Measurements from ENCODE around the gene LRRC61. TPM values are rescaled to one million over a fixed set of nuclear protein-coding genes. Genes with fewer than 3 reads are reported as not detected.

Gene LRRC61
- total and polyA plus RNA-seq, 2 of the 13 experiments (the other 11 are each of a cell fraction or from before 2014, with no cell fraction given), result 33.0 to 34.8 TPM

DNA sequence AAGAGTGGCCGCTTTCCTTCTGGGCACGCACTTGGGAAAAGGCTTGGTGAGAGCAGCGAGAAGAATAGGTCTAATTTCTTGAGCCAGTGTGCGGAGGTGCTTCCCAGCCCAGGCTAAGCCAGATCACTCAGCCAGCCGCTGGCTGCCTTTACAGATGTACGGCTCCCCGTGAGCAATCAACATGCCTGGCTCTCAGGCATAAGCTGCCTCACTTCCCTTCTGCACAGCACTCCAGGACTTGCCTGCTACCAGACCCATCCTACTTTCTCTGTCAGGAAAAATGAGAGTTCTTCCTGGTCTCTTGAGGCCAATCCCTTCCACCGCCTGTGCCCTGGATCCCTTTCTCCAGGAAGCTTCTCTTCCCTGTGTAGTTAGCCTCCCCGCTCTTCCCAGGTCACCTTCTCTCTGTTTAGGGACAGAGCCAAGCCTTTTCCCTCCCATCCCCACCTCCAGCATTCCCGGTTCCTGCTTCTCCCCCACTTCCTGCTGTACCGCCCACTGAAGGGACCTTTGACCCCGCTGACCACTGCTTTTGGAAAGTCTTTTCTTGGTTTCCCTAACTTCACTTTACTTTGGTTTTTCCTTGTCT lies 1.3 kb downstream of the LRRC61 start (continued):
- TF ChIP-seq ARID4A (CRISPR knock-in tag; IDR thresholded peaks at IDR 0.05; ENCODE audit: borderline replicate concordance) (peak; percentile 36), KDM3A (CRISPR knock-in tag; IDR thresholded peaks at IDR 0.05; ENCODE audit: low read depth) (no peak), SP5 (CRISPR knock-in tag; IDR thresholded peaks at IDR 0.05; ENCODE audit: borderline replicate concordance, low read depth) (peak; percentile 86), ZNF629 (CRISPR knock-in tag; conservative IDR thresholded peaks at IDR 0.05) (no peak), PHF20 (CRISPR knock-in tag; IDR thresholded peaks at IDR 0.05) (no peak; the same call in 1 of the 2 replicates), ZNF619 (CRISPR knock-in tag; IDR thresholded peaks at IDR 0.05) (no peak), NBN (conservative IDR thresholded peaks at IDR 0.05) (no peak), POLR2G (IDR thresholded peaks at IDR 0.05; ENCODE audit: low read depth, low read length) (peak; percentile 56), ZNF75D (CRISPR knock-in tag; IDR thresholded peaks at IDR 0.05; ENCODE audit: borderline replicate concordance) (no peak), ZBTB1 (CRISPR knock-in tag; IDR thresholded peaks at IDR 0.05; ENCODE audit: borderline replicate concordance) (no peak), HNF4A (CRISPR knock-in tag; IDR thresholded peaks at IDR 0.05) (peak; percentile 62), SOX6 (IDR thresholded peaks at IDR 0.05) (no peak), SOX6 (CRISPR knock-in tag; IDR thresholded peaks at IDR 0.05) (0 out of 2 replicates have a peak, but pooled peaks have one; percentile 11), ZNF850 (CRISPR knock-in tag; conservative IDR thresholded peaks at IDR 0.05) (no peak), TBP (CRISPR knock-in tag; IDR thresholded peaks at IDR 0.05) (no peak), ZNF235 (CRISPR knock-in tag; IDR thresholded peaks at IDR 0.05; ENCODE audit: borderline replicate concordance) (no peak), DNMT3B (CRISPR knock-in tag; conservative IDR thresholded peaks at IDR 0.05) (no peak), GABPA (IDR thresholded peaks at IDR 0.05; ENCODE audit: low read depth, low read length) (no peak; the same call in 1 of the 2 replicates), GABPA (CRISPR knock-in tag; IDR thresholded peaks at IDR 0.05; ENCODE audit: low read depth) (peak; percentile 69), EP300 (IDR thresholded peaks at IDR 0.05; ENCODE audit: low read depth in 2 of 2, low read length in 2 of 2) (0 out of 4 replicates have a peak, but pooled peaks of 1 of the 2 experiments have one; percentile 21), EP300 (CRISPR knock-in tag; IDR thresholded peaks at IDR 0.05; ENCODE audit: borderline replicate concordance) (no peak), ZNF446 (CRISPR knock-in tag; IDR thresholded peaks at IDR 0.05) (0 out of 2 replicates have a peak, but pooled peaks have one; percentile 50)
- TF ChIP-seq, protein P1, sequence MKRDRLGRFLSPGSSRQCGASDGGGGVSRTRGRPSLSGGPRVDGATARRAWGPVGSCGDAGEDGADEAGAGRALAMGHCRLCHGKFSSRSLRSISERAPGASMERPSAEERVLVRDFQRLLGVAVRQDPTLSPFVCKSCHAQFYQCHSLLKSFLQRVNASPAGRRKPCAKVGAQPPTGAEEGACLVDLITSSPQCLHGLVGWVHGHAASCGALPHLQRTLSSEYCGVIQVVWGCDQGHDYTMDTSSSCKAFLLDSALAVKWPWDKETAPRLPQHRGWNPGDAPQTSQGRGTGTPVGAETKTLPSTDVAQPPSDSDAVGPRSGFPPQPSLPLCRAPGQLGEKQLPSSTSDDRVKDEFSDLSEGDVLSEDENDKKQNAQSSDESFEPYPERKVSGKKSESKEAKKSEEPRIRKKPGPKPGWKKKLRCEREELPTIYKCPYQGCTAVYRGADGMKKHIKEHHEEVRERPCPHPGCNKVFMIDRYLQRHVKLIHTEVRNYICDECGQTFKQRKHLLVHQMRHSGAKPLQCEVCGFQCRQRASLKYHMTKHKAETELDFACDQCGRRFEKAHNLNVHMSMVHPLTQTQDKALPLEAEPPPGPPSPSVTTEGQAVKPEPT (CRISPR knock-in tag; IDR thresholded peaks at IDR 0.05; ENCODE audit: low read depth), result no peak
- TF ChIP-seq, protein P2, sequence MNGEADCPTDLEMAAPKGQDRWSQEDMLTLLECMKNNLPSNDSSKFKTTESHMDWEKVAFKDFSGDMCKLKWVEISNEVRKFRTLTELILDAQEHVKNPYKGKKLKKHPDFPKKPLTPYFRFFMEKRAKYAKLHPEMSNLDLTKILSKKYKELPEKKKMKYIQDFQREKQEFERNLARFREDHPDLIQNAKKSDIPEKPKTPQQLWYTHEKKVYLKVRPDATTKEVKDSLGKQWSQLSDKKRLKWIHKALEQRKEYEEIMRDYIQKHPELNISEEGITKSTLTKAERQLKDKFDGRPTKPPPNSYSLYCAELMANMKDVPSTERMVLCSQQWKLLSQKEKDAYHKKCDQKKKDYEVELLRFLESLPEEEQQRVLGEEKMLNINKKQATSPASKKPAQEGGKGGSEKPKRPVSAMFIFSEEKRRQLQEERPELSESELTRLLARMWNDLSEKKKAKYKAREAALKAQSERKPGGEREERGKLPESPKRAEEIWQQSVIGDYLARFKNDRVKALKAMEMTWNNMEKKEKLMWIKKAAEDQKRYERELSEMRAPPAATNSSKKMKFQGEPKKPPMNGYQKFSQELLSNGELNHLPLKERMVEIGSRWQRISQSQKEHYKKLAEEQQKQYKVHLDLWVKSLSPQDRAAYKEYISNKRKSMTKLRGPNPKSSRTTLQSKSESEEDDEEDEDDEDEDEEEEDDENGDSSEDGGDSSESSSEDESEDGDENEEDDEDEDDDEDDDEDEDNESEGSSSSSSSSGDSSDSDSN (CRISPR knock-in tag; IDR thresholded peaks at IDR 0.05), result no peak; the same call in 1 of the 2 replicates

Measured in HepG2 (cell line).